22Rv1 (cell line): Measurements from ENCODE around the gene NECTIN1.

Source experiments
- ZFX ChIP-seq: fragments of 450-650 bp; IDR thresholded peaks from 2 replicates; pipeline ENCODE4 v1.6.1; 2017; ENCODE audit warnings: antibody characterized with exemption, borderline replicate concordance
- TF ChIP-seq, protein P1 (sequence below): fragments of 450-650 bp; IDR thresholded peaks from 2 replicates; pipeline ENCODE4 v1.5.1; 2017; ENCODE audit warnings: mild to moderate bottlenecking

DNA sequence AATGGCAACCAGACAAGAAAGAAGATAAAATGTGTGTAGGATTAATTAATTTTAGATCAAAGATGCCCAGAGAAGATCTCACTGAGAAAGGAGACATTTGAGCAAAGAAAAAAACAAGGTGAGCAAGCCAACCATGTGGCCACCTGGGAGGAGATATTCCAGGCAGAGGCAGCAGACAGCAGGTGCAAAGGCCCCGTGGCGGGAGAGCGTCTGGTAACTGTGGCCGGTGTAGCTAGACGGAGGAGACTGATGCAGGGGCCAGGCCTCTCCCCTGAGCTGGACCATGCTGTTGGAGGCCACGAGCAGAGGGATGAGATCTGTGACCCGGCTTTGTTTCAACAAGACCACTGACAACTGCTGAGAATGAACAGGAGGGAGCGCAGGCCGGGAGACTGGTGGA is 23.6 kb downstream of the NECTIN1 start:
- TF ChIP-seq, protein P1, sequence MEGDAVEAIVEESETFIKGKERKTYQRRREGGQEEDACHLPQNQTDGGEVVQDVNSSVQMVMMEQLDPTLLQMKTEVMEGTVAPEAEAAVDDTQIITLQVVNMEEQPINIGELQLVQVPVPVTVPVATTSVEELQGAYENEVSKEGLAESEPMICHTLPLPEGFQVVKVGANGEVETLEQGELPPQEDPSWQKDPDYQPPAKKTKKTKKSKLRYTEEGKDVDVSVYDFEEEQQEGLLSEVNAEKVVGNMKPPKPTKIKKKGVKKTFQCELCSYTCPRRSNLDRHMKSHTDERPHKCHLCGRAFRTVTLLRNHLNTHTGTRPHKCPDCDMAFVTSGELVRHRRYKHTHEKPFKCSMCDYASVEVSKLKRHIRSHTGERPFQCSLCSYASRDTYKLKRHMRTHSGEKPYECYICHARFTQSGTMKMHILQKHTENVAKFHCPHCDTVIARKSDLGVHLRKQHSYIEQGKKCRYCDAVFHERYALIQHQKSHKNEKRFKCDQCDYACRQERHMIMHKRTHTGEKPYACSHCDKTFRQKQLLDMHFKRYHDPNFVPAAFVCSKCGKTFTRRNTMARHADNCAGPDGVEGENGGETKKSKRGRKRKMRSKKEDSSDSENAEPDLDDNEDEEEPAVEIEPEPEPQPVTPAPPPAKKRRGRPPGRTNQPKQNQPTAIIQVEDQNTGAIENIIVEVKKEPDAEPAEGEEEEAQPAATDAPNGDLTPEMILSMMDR, result no peak
- no peak for TF ChIP-seq ZFX
